Activated CD4-positive, CD25-positive, alpha-beta regulatory T cell (primary cell): Measurements from ENCODE around the gene UBE2J2.

Source experiments
- DNase-seq, 4 experiments: peaks; one replicate each; lab custom pipeline; 2025; lab: John Stamatoyannopoulos, UW

Gene UBE2J2

DNA sequence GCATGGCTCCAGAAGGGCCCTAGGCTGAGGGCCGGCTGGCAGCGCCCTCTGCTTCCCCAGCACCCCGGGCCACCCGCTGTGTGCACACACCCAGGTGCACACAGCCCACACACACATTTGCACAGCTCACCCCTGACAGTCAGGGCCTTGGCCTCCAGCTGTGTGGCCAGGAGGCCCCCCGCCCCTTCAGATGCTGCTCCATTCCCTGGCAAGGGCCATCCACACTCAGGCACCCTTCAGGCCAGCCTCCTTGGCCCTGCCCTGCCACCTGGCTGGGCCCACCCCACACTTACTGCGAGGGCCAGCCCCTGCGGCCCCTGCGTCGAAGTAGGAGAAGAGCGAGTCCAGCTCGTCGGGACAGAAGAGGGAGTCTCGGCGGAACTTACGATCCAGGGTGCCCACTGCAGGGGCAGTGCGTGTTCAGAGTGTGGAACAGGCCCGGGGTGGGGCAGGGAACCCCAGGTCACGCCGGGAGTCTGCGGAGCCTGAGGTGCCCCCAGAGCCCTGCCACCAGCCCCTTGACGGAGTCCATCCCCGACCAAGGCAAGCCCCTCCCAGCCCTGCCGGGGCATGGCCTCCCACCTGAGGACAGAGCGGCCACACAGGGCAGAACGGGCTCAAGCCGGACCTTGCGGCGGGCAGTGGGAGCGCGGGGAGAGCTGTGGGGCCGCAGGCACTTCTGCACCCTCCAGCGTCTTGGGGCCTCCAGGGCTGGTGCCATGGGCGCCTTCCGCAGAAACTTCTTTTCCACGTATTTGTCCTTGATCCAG is 21.7 kb upstream of the UBE2J2 start:
- DNase-seq, result no peak

DNA sequence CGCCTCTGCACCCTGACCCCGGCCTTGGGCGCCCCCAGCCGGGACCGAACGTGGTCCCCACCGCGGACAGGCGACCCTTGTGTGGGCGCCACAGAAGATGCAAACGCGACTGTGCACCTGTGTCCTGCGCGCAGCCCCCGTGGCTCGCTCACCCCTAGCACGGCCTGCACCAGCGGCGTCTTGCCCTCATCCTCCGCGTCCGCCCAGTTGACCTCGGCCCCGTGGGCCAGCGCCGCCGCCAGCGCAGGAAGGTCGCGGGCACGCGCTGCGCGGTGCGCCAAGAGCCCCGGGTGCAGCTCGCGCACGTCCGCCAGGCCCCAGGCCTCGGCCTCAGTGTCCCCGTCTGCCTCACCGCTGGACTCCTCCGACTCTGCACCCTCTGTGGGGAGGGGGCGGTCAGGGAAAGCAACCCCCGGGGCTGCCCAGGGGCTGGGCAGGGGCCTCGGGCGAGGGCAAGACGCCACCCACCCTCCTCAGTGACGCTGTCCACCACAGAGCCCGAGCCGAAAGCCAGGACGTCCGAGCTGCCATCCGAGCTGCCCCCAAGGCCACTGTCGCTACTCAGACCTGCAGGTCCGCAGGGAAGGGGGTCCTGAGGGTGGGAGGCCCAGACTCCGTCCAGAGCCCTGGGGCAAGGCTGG is 20.7 kb upstream of the UBE2J2 start:
- no peak for DNase-seq

DNA sequence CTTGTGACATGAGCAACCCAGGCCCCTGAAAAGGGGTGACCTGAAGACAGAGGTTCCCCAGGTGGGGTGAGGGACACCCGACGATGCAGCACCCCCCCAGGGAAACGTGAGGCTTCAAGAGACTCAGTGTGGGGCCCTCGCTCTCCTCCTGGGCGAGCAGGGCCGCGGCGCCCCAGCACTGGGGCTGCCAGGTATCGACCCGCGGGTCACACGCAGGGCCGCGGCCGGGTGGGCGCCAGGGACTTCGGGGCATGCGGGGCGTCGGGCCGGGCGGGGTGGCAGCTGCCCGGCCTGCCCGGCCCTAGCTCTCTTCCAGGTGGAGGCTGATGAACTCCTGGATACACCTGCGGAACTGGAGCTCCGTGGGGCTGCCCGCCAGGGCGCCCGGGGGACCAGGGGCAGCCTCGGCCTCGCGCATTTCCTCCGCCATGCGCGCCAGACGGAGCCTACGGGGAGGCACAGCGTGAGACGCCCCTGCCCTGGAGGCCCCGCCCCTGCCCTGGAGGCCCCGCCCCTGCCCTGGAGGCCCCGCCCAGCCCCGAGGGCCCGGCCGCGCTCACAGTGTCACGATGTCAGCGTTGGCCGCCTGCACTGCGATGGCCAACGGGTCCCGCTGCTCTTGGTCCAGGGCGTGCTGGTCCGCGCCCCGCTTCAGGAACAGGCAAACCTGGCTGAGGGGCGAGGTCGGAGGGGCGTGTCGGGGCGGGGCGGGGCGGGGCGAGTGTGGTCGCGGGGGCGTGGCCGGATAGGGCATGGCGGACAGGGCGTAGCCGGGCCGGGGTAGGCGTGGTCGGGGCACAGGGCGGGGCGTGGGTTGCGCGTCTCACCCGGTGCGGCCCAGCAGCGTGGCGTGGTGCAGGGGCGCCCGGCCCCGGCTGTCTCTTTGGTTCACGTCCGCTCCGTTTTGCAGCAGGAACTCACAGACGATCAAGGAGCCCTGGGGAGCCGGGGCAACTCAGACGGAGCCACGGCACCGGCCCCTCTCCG is 19.9 kb upstream of the UBE2J2 start:
- DNase-seq, result no peak

DNA sequence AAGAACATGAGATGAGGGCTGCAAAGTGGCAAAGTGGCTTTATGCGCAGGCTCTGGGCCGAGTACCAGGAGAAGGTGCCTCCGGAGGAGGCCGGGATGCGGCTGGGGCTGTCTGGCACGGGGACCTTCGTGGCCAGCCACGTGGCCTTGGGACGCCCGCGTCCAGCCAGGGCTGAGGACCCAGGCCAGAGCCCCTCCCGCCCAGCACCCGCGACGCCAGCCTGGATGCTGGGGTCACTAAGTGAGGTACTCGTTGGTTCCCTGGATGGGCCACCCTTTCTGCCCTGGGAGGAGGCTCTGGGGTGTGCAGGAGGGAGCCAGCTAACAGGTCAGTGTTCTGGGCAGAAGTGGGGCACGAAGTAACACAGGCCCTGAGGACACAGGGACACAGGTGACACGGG is 19.2 kb upstream of the UBE2J2 start:
- DNase-seq, result no peak

DNA sequence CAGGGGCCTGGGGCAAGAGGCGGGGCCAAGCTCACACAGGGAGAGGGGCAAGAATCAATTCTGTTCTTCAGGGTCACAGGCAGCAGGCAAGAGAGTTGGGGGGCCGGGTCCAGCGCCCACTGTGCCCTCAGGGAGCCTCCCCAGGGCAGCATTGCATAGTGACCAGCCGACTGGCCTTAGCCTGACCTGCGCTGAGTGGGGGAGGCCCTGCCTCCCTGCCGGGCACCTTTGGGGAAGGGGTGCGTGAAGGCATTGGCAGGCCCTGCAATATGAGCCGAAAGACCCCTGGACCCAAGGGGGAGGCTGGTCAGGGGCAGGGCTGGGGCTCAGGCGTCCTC is 18.8 kb upstream of the UBE2J2 start:
- DNase-seq, result no peak

DNA sequence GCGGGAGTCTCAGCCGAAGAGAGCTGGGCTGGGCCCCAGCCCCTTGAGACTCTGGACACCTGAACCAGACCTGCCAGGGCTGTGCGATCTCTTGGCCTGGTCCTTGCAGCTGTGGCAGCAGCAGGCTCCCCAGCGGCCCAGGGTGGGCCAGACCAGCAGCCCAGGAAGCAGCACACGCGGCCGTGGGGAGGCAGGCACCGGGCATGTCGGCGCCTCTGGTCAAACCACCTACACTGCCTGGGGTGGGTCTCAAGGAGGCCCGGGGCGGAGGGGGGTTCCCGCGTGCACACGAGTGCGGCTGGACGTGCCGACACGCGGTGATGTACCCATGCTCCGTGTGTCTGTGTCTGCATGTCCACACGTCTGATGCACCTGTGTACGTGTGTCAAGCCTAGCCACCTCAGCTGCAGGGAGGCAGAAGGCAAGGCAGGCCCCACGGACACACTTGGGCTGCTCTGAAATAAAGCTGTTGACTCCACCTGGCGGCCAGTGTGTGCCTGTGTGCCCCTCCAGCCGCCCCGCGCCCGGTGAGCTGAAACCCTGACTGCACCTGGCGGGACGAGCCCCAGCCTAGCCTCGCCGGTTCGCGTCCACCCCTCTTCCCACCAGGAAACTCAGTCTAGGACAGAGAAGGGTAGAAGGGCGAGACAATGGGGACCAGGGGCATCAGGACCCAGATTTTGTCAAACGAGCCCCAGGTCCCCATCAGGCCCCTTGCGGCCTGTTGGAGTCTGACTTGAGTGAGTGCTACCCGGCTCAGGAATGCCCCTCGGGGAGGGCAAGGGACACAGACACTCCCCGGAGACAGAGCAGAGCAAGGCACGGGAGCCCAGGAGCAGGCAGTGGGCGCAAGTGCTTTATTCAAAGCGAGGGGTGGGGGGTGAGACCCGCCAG is 18.1 kb upstream of the UBE2J2 start:
- DNase-seq, result peak; percentile 29 to 54 (median 44)

DNA sequence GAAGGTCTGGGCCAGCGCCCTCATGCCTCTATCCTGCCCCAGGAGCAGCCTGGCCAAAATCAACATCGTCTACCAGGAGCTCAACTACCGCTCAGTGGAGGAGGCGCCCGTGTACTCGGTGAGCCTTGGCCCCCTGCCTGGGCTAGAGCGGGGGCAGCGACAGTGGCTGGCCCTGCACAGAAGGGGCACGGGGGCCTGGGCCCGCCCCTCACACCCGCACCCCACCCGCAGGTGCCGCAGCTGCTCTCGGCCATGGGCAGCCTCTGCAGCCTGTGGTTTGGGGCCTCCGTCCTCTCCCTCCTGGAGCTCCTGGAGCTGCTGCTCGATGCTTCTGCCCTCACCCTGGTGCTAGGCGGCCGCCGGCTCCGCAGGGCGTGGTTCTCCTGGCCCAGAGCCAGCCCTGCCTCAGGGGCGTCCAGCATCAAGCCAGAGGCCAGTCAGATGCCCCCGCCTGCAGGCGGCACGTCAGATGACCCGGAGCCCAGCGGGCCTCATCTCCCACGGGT is 17.4 kb upstream of the UBE2J2 start:
- no peak for DNase-seq

DNA sequence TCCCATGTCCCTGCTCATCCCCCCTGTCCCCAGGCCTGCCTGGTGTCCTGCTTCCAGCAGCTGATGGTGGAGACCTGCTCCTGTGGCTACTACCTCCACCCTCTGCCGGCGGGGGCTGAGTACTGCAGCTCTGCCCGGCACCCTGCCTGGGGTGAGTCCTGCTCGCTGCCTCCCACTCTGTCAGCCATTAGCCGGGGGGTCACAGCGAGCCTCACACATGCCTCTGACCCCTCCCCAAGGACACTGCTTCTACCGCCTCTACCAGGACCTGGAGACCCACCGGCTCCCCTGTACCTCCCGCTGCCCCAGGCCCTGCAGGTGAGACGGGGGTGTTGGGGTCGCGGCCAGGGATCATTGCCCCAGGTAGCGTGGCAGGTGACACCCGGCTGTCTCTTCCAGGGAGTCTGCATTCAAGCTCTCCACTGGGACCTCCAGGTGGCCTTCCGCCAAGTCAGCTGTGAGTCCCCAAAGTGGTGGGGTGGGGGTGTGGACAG is 16.6 kb upstream of the UBE2J2 start:
- peak; percentile 32 to 45 (median 38) for DNase-seq

DNA sequence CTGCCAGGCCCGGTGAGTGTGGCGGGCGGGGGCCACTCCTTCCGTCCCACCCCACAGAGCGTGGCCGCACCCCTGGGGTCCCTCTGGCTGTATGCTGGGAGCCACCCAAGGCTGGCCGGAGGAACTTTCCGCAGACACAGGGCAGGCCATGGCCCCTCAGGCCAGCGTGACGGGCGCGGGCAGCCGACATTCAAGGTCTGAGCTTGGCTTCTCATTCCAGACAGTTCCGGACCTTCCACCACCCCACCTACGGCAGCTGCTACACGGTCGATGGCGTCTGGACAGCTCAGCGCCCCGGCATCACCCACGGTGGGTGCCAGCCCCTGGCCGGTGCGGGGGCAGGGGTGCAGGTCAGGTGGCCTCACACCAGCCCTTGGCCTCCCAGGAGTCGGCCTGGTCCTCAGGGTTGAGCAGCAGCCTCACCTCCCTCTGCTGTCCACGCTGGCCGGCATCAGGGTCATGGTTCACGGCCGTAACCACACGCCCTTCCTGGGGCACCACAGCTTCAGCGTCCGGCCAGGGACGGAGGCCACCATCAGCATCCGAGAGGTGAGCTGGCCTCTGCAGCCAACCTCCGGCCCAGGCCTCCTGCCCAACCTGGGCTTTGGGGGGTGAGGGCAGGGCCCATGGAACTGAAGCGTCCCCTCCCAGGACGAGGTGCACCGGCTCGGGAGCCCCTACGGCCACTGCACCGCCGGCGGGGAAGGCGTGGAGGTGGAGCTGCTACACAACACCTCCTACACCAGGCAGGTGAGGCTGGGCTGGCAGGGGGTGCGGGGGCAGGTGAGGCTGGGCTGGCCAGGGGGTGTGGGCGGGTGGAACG is 13.8 kb upstream of the UBE2J2 start:
- no peak for DNase-seq

DNA sequence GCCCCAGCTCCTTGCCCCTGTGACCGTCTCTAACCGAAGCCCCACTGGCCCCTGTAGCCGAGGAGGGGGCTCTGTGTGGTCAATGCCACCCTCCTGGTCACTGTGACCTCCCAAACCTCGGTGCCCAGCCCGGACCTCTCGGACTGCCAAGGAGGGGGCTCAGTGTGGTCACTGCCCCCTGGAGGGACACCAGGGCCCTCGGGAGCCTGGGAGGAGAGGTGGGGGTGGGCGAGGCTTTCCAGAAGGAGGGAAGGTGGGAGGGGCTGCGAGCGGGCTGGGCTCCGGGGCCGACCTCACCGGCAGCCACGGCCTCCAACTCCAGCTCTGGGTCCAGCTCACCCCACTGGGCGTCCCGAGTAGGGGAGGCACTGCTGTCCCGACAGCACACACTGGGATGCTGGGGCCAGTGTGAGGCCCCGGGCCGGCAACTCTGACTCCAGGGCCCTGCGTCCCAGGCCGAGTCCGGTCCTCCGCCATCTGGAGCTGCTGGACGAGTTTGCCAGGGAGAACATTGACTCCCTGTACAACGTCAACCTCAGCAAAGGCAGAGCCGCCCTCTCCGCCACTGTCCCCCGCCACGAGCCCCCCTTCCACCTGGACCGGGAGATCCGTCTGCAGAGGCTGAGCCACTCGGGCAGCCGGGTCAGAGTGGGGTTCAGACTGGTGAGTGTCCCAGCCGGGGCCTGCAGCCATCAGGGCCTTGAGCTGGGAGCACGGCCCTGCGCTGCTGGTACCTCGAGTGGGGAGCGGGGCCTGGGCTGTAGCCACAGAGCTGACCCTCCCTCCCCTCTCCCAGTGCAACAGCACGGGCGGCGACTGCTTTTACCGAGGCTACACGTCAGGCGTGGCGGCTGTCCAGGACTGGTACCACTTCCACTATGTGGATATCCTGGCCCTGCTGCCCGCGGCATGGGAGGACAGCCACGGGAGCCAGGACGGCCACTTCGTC is 12.9 kb upstream of the UBE2J2 start:
- no peak for DNase-seq

DNA sequence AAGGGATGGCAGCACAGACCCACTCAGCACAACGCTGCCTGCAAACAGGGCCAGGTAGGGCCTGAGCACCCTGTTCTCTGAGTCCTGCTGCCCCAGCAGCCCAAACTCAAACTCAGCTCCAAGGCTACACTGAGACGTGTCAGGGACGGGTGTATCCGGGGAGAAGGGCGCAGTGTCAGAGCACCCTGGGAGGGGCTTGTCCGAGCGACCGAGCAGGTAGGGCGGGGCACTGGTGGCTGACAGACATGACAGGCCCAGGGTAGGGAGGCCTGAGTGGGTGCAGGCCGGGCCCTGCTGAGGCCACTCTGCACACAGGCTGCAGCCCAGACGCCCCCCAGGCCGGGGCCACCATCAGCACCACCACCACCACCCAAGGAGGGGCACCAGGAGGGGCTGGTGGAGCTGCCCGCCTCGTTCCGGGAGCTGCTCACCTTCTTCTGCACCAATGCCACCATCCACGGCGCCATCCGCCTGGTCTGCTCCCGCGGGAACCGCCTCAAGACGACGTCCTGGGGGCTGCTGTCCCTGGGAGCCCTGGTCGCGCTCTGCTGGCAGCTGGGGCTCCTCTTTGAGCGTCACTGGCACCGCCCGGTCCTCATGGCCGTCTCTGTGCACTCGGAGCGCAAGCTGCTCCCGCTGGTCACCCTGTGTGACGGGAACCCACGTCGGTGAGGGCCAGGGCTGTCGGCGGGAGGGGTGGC is 12.1 kb upstream of the UBE2J2 start:
- no peak for DNase-seq

DNA sequence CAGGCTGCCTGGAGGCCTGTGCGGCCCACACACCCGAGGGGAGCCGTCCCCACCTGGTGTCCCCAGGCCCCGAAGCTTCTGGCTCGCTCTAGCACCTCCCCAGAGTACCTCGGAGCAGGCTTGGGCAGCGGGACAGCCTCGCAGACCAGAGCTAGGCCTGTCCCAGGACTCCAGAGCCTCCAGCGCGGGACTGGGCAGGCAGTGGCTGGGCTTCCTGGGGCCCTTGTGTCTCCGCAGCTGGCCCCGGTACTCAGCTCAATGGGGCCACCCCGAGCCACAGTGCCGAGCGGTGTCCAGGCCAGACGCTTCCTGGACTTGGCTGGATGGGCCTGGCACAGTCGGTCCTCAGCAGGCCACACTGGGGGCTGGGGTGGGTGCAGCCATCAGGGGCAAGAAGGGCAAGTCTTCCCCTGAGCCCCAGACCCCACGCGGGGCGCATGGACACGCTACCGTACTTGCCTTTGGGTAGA is 11.5 kb upstream of the UBE2J2 start:
- DNase-seq, result no peak

DNA sequence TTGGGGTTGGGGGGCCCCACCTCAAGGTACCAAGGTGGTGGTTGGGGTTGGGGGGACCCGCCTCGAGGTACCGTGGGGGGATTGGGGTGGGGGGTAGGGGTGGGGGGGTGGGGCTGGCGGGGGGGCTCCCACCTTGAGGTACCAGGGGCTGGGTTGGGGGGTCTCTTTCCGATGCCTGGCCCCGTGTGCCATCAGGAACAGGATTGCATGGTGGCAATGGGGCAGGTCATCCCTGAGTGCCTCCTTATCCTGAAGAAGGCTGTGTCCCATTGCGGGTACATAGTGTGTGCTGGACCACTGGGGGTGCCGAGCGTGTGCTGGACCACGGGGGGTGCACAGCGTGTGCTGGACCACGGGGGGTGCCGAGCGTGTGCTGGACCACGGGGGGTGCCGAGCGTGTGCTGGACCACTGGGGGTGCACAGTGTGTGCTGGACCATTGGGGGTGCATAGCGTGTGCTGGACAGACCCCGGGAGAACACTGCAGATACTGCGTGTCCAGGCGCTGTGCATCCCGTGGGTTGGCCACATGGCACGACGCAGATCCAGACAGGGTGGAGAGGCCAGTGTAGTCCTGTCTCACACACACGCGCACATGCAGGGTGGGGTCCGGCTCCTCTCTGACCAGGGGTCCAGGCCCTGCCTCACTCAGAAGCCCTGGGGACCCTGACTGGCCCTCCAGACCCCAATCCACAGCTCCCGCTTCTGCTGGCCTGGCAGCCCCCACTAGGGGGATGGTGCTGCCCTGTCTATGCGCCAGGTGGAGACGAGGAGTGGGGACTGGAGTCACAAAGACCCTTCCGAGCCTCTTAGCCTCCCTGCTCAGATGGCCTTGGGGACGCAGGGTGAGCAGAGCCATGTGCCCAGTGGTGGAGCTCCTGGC is 10.8 kb upstream of the UBE2J2 start:
- DNase-seq, result no peak

DNA sequence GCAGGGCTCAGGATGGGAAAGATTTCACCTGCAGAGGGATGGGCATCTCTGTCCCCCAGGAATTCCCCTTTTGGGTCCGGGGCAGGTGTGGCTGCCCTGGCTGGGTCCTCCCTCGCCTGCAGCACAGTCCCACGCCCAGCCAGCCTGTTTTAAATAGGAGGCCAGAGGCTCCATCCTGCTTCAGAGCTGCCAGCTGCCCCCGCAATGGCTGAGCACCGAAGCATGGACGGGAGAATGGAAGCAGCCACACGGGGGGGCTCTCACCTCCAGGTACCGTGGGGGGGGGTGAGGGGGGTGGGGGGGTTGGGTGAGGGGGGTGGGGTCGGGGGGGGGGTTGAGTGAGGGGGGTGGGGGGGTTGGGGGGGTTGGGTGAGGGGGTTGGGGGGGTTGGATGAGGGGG is 10.2 kb upstream of the UBE2J2 start:
- DNase-seq, result no peak

DNA sequence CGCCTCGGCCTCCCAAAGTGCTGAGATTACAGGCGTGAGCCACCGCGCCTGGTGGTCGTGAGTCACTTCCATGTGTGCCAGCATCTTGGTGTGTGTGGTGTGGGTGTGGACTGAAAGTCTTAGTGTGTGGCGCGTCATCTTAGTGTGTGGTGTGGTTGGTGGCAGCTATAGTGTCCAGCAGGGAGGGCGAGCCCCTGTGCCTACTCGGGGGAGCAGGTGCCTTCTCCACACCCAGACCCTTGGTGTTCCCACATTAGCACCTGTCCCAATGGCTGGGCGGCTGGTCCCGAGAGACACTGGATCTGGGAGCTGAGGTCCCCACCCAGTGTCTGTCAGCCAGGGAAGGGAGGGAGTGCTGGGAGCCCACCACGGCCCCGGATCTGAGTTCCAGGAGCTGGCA is 9.3 kb upstream of the UBE2J2 start:
- DNase-seq, result no peak

DNA sequence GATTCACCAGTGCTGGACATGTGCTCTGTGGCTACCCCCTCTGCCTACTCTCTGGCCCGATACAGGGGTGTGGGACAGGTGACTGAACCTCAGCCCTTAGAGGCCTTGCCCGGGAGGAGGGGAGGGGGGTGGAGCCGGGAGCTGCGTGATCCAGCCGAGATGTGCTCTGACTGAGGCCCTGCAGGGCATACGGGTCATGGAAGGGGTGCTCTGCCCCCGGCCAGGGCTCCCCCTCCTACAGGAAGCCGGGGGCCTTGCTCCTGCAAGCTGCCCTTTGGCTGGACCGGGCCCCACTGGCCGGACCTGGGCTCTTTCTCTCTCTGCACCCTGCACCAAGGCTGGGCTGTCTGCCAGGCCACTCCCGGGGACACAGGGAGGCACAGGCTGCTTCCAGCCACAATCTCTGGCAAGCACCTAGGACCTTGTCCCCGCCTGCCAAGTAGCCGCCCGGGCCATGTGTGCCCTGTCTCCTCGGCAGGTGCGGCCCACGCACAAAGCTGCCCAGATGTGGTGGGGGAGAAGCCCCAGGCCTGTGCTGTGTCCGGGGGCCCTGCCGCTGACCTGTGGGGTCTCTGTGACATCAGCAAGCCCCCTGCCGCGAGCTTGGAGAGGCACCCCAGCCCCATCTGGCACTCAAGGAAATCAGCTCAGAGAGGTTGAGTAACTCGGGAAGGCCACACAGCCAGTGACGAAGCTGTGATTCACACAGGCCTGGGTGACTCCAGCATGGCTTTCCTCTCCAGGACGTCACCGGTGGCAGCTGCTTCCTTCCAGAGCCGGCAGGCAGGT is 8.1 kb upstream of the UBE2J2 start:
- DNase-seq, result no peak
